ENCODE measurements around the gene CAB39L. TPM values are rescaled to one million over a fixed set of nuclear protein-coding genes. Genes with fewer than 3 reads are reported as not detected.
"Not testable (repeated sequence)": the region's sequence is repeated elsewhere in the genome, so short reads cannot be mapped to it uniquely, and the experiment has no call there.

Gene CAB39L
- total and polyA plus RNA-seq, 4 donors, result 1.8 to 5.1 (median 2.1) TPM

GRCh38 chr13:49327145-49327544 lies 116.7 kb downstream of the CAB39L start:
- not testable (repeated sequence) for H3K27me3 ChIP-seq (ENCODE audit: control insufficient read depth in 4 of 4, insufficient read depth in 4 of 4, low read length in 3 of 4); DNase-seq (ENCODE audit: low spot score); H3K4me3 ChIP-seq (ENCODE audit: low read depth in 1 of 3, low read length in 3 of 3); H3K36me3 ChIP-seq (ENCODE audit: control insufficient read depth in 4 of 4, insufficient read depth in 3 of 4, low read depth in 1 of 4, low read length in 3 of 4); H3K9me3 ChIP-seq (ENCODE audit: control insufficient read depth in 4 of 4, low read length in 3 of 4); H3K9ac ChIP-seq (ENCODE audit: low read depth in 1 of 2, low read length in 2 of 2)
- Histone ChIP-seq H3K27ac (ENCODE audit: low read depth in 1 of 2, low read length in 2 of 2) (peak overlapping the region in 1 of 2 donors; percentile 72), H3K4me1 (ENCODE audit: control insufficient read depth in 4 of 4, insufficient read depth in 4 of 4, low read length in 3 of 4) (peaks cover 0 to 19% (median 15%) of the 10 kb centered on the region in 4 donors)
- WGBS, result 46% methylated on average over 3 of the region's 3 CpGs
- TF ChIP-seq RXRA (IDR thresholded peaks at IDR 0.05), result peak in 1 of 2 donors; percentile 41
- peak; percentile 18 to 38 for TF ChIP-seq HNF4A (conservative IDR thresholded peaks at IDR 0.05)

- peak; percentile 36 to 58 for TF ChIP-seq HNF4A (conservative IDR thresholded peaks at IDR 0.05)
- TF ChIP-seq SP1 (IDR thresholded peaks at IDR 0.05), result peak; percentile 54
- TF ChIP-seq CTCF (IDR thresholded peaks at IDR 0.05; ENCODE audit: low read depth, low read length, missing input control), result no peak
- TF ChIP-seq EGR1 (IDR thresholded peaks at IDR 0.05; ENCODE audit: low read depth in 2 of 2), result no peak
- peak; percentile 33 to 42 for TF ChIP-seq RXRA (IDR thresholded peaks at IDR 0.05)
- no peak for TF ChIP-seq ZBTB33 (IDR thresholded peaks at IDR 0.05)
- TF ChIP-seq FOXA2 (IDR thresholded peaks at IDR 0.05), result peak; percentile 37
- no peak for TF ChIP-seq GABPA (IDR thresholded peaks at IDR 0.05 in 1 of 2, conservative IDR thresholded peaks at IDR 0.05 in 1 of 2)
- no peak for TF ChIP-seq RAD21 (IDR thresholded peaks at IDR 0.05)
- TF ChIP-seq NR2F2 (IDR thresholded peaks at IDR 0.05), result peak; percentile 28
- peak; percentile 78 for TF ChIP-seq YY1 (IDR thresholded peaks at IDR 0.05)
- no peak for TF ChIP-seq JUND (IDR thresholded peaks at IDR 0.05)
- no peak for TF ChIP-seq REST (IDR thresholded peaks at IDR 0.05)
- peak; percentile 16 for TF ChIP-seq HNF4G (IDR thresholded peaks at IDR 0.05)
- no peak for TF ChIP-seq FOXA1 (IDR thresholded peaks at IDR 0.05)
- no peak for TF ChIP-seq TAF1 (conservative IDR thresholded peaks at IDR 0.05)
- TF ChIP-seq ATF3 (IDR thresholded peaks at IDR 0.05), result no peak
- peak; percentile 44 for TF ChIP-seq MAX (IDR thresholded peaks at IDR 0.05)
- no peak for DNase-seq (ENCODE audit: low spot score)
- Histone ChIP-seq H3K27ac (ENCODE audit: low read depth in 1 of 2, low read length in 2 of 2) (peak overlapping the region; percentile 72), H3K36me3 (ENCODE audit: control insufficient read depth in 4 of 4, insufficient read depth in 3 of 4, low read depth in 1 of 4, low read length in 3 of 4) (no peaks in the 10 kb centered on the region), H3K27me3 (ENCODE audit: control insufficient read depth in 4 of 4, insufficient read depth in 4 of 4, low read length in 3 of 4) (no peaks in the 10 kb centered on the region), H3K4me1 (ENCODE audit: control insufficient read depth in 4 of 4, insufficient read depth in 4 of 4, low read length in 3 of 4) (peaks cover 0 to 19% (median 15%) of the 10 kb centered on the region in 4 donors), H3K9me3 (ENCODE audit: control insufficient read depth in 4 of 4, low read length in 3 of 4) (no peaks in the 10 kb centered on the region), H3K4me3 (ENCODE audit: low read depth in 1 of 3, low read length in 3 of 3) (peak overlapping the region in 2 of 3 donors; percentile 26 to 34), H3K9ac (ENCODE audit: low read depth in 1 of 2, low read length in 2 of 2) (peak overlapping the region in 1 of 2 donors; percentile 20)
- WGBS, result 37% methylated on average over 7 of the region's 7 CpGs
Measured at GRCh38 chr13:49326222-49326917, 117.5 kb downstream of the CAB39L start.

Data from liver (tissue), 9 donors.